Measurements from ENCODE around the gene MCM5. TPM values are rescaled to one million over a fixed set of nuclear protein-coding genes. Genes with fewer than 3 reads are reported as not detected.
A peak's percentile ranks its signal among the peaks of the same experiment; 100 is the strongest.

MCM5 gene
- 10 to 100 TPM in 5 of 6 donors, 1 to 10 TPM in 1; 9.3 to 17.7 (median 13.6) TPM for total RNA-seq
- 1 to 10 TPM; 7.2 to 9.8 TPM for polyA plus RNA-seq

DNA sequence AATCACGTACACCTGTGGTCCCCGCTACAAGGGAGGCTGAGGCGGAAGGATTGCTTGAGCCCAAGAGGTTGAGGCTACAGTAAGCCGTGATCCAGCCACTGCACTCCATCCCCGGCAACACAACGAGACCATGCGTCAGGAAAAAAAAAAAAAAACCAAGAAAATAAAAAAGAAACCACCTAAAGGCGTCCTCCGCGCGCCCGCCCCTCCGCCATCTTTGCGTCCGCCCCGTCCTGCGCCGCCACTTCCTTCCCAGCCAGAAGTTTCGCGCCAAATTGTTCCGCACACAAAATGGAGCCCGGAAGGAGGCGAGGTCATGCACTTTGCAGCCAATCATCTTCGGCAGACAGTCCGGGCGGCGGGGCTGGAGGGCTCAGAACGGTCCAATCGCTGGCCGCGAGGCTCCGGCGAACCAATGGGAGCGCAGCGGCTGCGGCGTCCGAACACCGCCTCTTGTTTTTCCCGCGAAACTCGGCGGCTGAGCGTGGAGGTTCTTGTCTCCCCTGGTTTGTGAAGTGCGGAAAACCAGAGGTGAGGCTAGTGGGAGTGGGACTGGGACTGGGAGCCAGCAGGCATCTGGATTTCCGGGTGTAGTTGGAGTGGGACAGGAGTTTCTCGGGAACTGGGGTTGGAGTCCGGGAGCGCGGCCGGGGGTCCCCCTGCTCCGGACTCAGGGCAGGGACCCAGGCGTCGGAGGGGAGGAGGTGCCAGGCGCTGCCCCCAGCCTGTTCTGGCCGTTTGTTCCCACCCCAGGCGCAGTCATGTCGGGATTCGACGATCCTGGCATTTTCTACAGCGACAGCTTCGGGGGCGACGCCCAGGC, at the start of gene MCM5:
MCM5 (plus strand) TSS at position 463 of the 823 bp plus-strand sequence; CDS start at position 762, 299 bp downstream.
- FAIRE-seq (peak; percentile 97), DNase-seq (peak; percentile 96 to 98 (median 97)), ATAC-seq (peak; percentile 96 to 98 (median 98))
- peaks cover 0 to 27% (median 5%) of the 10 kb centered on the region in 3 donors for H3K4me1 ChIP-seq
- intact Hi-C loops (cut with DNase I), result no loop called here
- no peaks in the 10 kb centered on the region for H3K9me3 ChIP-seq
- H3K4me3 ChIP-seq, result peak within 1 kb of the TSS; percentile 61 to 92 (median 77)
- H3K27ac ChIP-seq, result peak within 1 kb of the TSS; percentile 32 to 86 (median 58)
- peaks cover 0 to 5% (median 0%) of the 10 kb centered on the region in 3 donors for H3K36me3 ChIP-seq
- 1 to 2% methylated on average over 62 to 64 of the region's 64 CpGs for WGBS, 2 donors
- TF ChIP-seq, protein P1, sequence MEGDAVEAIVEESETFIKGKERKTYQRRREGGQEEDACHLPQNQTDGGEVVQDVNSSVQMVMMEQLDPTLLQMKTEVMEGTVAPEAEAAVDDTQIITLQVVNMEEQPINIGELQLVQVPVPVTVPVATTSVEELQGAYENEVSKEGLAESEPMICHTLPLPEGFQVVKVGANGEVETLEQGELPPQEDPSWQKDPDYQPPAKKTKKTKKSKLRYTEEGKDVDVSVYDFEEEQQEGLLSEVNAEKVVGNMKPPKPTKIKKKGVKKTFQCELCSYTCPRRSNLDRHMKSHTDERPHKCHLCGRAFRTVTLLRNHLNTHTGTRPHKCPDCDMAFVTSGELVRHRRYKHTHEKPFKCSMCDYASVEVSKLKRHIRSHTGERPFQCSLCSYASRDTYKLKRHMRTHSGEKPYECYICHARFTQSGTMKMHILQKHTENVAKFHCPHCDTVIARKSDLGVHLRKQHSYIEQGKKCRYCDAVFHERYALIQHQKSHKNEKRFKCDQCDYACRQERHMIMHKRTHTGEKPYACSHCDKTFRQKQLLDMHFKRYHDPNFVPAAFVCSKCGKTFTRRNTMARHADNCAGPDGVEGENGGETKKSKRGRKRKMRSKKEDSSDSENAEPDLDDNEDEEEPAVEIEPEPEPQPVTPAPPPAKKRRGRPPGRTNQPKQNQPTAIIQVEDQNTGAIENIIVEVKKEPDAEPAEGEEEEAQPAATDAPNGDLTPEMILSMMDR (IDR thresholded peaks at IDR 0.05), result no peak
- no peaks in the 10 kb centered on the region for H3K27me3 ChIP-seq

DNA sequence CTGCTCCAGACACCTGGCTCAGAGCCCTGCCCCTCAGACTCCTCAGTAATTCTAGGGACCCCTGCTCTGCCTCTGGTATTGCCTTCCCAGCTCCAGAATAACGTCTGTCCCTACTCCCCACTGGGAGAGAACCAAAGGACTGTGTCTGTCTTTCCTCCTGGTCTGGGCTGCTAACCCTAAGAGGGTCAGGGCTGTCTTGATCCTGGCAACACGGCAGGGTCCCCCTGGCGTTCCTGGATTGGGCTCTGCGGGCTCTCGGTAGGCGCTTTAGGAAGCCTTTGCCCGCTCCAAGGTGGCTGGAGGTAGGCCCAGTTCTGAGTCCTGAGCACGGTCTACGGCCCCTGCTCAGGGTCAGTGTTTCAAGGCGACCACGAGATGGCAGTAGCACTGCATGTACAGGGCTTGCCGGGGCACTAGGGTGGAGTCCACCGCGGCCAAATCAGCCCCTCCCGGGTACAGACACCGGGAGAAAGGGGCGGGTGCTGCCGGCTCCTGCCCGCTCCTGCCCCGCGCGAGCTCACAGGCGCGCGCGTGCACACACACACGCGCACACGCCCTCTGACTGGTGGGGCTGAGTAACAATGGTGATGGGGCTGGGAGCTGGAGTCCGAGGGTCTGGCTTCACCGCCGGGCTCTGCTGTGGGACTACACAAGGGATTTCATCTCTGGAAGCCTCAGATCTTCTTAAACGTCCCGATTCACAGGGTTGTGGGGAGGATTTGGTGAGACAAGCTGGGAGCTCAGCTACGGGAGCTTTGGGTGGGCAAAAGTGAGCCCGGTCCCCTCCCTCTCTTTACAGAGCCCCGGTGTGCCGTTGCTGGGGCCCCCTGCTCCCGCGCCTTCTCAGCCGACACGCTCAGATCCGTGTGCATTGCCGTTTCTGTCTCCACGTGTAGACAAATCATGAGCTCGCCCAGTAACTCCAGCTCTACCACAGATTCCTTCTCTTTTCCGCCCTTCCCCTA, 49.1 kb upstream of the MCM5 start:
- H3K36me3 ChIP-seq, result peaks cover 0 to 12% (median 0%) of the 10 kb centered on the region in 3 donors
- intact Hi-C loops (cut with DNase I), result loop anchor here in 1 of 3 donors (10.0 kb wide), 1 partner anchor 234 kb away; no protein-coding TSS in a partner anchor
- peak overlapping the region; percentile 10 to 60 (median 20) for H3K4me3 ChIP-seq
- peak overlapping the region in 2 of 4 donors; percentile 44 to 50 for H3K27ac ChIP-seq
- peak; percentile 88 to 95 (median 91) for DNase-seq
- H3K27me3 ChIP-seq, result no peaks in the 10 kb centered on the region
- FAIRE-seq, result no peak
- peak; percentile 91 to 94 (median 93) for ATAC-seq
- no peaks in the 10 kb centered on the region for H3K9me3 ChIP-seq
- TF ChIP-seq, protein P1 (IDR thresholded peaks at IDR 0.05), result peak; percentile 85 to 92 (median 87)
- H3K4me1 ChIP-seq, result peaks cover 0 to 12% (median 8%) of the 10 kb centered on the region in 3 donors
- WGBS, 2 donors, result 3 to 4% methylated on average over 47 of the region's 47 CpGs

DNA sequence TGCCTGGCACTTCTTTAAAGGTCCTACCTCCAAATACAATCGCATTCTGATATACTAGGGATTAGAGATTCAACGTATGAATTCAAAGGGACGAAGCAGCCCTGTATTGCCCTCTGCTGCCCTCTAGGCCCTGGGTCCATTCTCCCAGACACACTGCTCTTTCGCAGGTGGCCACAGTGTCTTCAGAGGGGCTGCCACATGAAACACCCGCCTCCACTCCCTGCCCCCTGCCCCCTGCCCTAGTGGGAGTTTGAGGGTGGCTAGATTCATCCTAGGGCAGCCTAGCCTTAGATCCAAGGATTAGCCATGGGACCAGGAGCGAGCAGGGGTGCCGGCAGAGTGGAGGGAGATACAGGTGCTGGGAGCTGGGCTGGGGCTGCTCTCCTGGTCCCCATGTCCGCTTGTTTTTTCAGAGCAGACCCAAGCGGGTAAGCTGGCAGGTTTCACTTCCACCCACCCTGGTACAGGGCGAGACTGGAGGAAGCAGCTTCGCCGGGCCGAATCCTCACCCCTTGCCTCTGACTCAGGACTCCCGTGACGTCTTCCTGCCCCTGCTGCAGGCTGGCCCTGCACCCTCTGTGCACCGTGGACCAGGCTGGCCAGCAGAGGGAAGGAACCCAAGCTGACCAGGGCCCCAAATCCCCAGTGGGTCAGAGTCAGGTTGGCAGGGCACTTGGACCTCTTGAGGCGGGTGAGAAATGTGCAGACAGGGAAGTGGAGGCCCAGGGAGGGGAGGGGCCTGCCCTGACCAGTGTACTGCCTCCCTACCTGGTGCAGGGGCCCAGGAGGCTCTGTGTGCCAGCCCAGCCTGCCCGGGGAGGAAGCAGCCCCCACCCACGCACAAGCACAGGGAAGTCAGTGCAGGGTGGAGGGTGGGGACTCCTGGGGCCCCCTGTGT, 47.5 kb upstream of the MCM5 start:
- TF ChIP-seq, protein P1 (IDR thresholded peaks at IDR 0.05), result no peak
- peak in 1 of 6 donors; percentile 73 for DNase-seq
- peak overlapping the region in 2 of 4 donors; percentile 17 to 51 for H3K27ac ChIP-seq
- no peaks in the 10 kb centered on the region for H3K27me3 ChIP-seq
- no peak overlapping the region for H3K4me3 ChIP-seq
- intact Hi-C loops (cut with DNase I), result loop anchor here in 1 of 3 donors (10.0 kb wide), 1 partner anchor 232 kb away; no protein-coding TSS in a partner anchor
- H3K9me3 ChIP-seq, result no peaks in the 10 kb centered on the region
- peak in 3 of 4 donors; percentile 16 to 26 (median 20) for ATAC-seq
- 58 to 62% methylated on average over 19 of the region's 19 CpGs for WGBS, 2 donors
- peaks cover 0 to 12% (median 8%) of the 10 kb centered on the region in 3 donors for H3K4me1 ChIP-seq
- H3K36me3 ChIP-seq, result peaks cover 0 to 9% (median 0%) of the 10 kb centered on the region in 3 donors
- no peak for FAIRE-seq

DNA sequence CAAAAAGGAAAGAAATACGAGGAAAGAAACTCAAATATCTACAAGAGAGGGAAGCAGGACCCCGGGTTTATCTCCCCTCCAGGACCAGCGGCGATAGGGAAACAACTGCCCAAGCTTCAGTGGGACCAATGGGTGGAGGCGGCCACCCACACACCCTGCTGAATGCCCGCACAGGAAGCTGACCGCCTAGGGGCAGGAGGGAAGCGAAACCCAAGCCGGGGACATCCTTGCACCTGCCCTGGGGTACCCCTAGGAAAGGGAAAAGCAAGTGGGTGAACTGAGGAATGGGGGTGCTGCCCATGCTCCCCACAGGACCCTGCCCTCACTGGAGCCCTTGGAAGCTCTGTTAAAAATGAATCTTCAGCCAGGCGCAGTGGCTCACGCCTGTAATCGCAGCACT, 46.6 kb upstream of the MCM5 start:
- ATAC-seq (no peak), FAIRE-seq (no peak), DNase-seq (peak in 1 of 6 donors; percentile 49)
- Histone ChIP-seq H3K4me3 (no peak overlapping the region), H3K27me3 (no peaks in the 10 kb centered on the region), H3K27ac (peak overlapping the region in 1 of 4 donors; percentile 51), H3K36me3 (no peaks in the 10 kb centered on the region), H3K9me3 (no peaks in the 10 kb centered on the region), H3K4me1 (peaks cover 0 to 12% (median 8%) of the 10 kb centered on the region in 3 donors)
- TF ChIP-seq, protein P1 (IDR thresholded peaks at IDR 0.05), result no peak
- intact Hi-C loops (cut with DNase I), result loop anchor here in 1 of 3 donors (10.0 kb wide), 1 partner anchor 231 kb away; no protein-coding TSS in a partner anchor
- 68 to 74% methylated on average over 12 of the region's 12 CpGs for WGBS, 2 donors

Data from pancreas (tissue), 10 donors.